ENCODE measurements around the gene MTCH2.
"Not testable (repeated sequence)": the region's sequence is repeated elsewhere in the genome, so short reads cannot be mapped to it uniquely, and the experiment has no call there.

MTCH2 gene

GRCh38 chr11:47642099-47642855 lies at the start of gene MTCH2:
Gene MTCH2, minus strand, starts transcription at chr11:47642559. Its CDS starts 94 bp downstream, at chr11:47642465.
- peak; percentile 96 to 97 for DNase-seq

- no peak for DNase-seq
These were observed 49.6 kb upstream of the MTCH2 start for GRCh38 chr11:47691979-47692378.

GRCh38 chr11:47689480-47689879 lies 47.1 kb upstream of the MTCH2 start:
- DNase-seq: no peak

GRCh38 chr11:47688991-47689390 lies 46.6 kb upstream of the MTCH2 start:
- no peak for DNase-seq

- DNase-seq: no peak
These were observed 45.8 kb upstream of the MTCH2 start for GRCh38 chr11:47688111-47688510.

- DNase-seq: not testable (repeated sequence)
These were observed 44.3 kb upstream of the MTCH2 start for GRCh38 chr11:47686704-47687103.

GRCh38 chr11:47686151-47686550 lies 43.8 kb upstream of the MTCH2 start:
- DNase-seq: no peak

GRCh38 chr11:47675851-47676250 lies 33.5 kb upstream of the MTCH2 start:
- DNase-seq: no peak

- DNase-seq: no peak
These were observed 29.9 kb upstream of the MTCH2 start for GRCh38 chr11:47672283-47672730.

- no peak for DNase-seq
These were observed 27.5 kb upstream of the MTCH2 start for GRCh38 chr11:47669856-47670255.

- no peak for DNase-seq
These were observed 26.3 kb upstream of the MTCH2 start for GRCh38 chr11:47668665-47669064.

GRCh38 chr11:47667555-47667954 lies 25.2 kb upstream of the MTCH2 start:
- DNase-seq: no peak

GRCh38 chr11:47667135-47667534 lies 24.8 kb upstream of the MTCH2 start:
- no peak for DNase-seq

- DNase-seq: not testable (repeated sequence)
These were observed 22.6 kb upstream of the MTCH2 start for GRCh38 chr11:47664936-47665335.

- no peak for DNase-seq
These were observed 18.9 kb upstream of the MTCH2 start for GRCh38 chr11:47661245-47661644.

- DNase-seq: no peak
These were observed 16.9 kb upstream of the MTCH2 start for GRCh38 chr11:47659276-47659675.

- DNase-seq: no peak
These were observed 14.0 kb upstream of the MTCH2 start for GRCh38 chr11:47656260-47656885.

- DNase-seq: no peak
These were observed 9.6 kb upstream of the MTCH2 start for GRCh38 chr11:47651818-47652469.

GRCh38 chr11:47649276-47649675 lies 6.9 kb upstream of the MTCH2 start:
- DNase-seq: no peak

- DNase-seq: no peak
These were observed 3.7 kb upstream of the MTCH2 start for GRCh38 chr11:47646019-47646418.

- DNase-seq: no peak
These were observed 3.1 kb upstream of the MTCH2 start for GRCh38 chr11:47645500-47645899.

GRCh38 chr11:47641600-47642098 lies 710 bp downstream of the MTCH2 start:
- peak in 1 of 2 donors; percentile 0 for DNase-seq

- DNase-seq: not testable (repeated sequence)
These were observed 1.9 kb downstream of the MTCH2 start for GRCh38 chr11:47640506-47640905.

- not testable (repeated sequence) for DNase-seq
These were observed 6.0 kb downstream of the MTCH2 start for GRCh38 chr11:47636331-47636730.

All from CD4-positive, alpha-beta T cell treated with Interleukin-1 beta for 1 hour (primary cell).